Measurements from ENCODE around the gene DGCR2.

- TF ChIP-seq NANOG (IDR thresholded peaks at IDR 0.05; ENCODE audit: insufficient read depth, low read depth, low read length, poor library complexity, severe bottlenecking), result no peak
- TF ChIP-seq CHD2 (IDR thresholded peaks at IDR 0.05; ENCODE audit: low read length), result no peak
- TF ChIP-seq POLR2AphosphoS5 (IDR thresholded peaks at IDR 0.05; ENCODE audit: low read depth, low read length), result no peak
- no peak for TF ChIP-seq USF2 (IDR thresholded peaks at IDR 0.05; ENCODE audit: low read length)
- TF ChIP-seq CTCF (IDR thresholded peaks at IDR 0.05; ENCODE audit: control extremely low read depth in 1 of 3, insufficient read depth in 1 of 3, low read depth in 1 of 3, low read length in 3 of 3), result no peak
- TF ChIP-seq SAP30 (IDR thresholded peaks at IDR 0.05; ENCODE audit: insufficient read depth, insufficient replicate concordance, low read length), result no peak
- no peak for TF ChIP-seq SRF (IDR thresholded peaks at IDR 0.05; ENCODE audit: low read depth, low read length)
- TF ChIP-seq RXRA (IDR thresholded peaks at IDR 0.05; ENCODE audit: insufficient read depth, low read depth, low read length), result no peak
- TF ChIP-seq POLR2A (IDR thresholded peaks at IDR 0.05; ENCODE audit: control extremely low read depth in 1 of 2, low read depth in 2 of 2, low read length in 2 of 2), result no peak
- TF ChIP-seq MAX (IDR thresholded peaks at IDR 0.05), result no peak
- TF ChIP-seq BCL11A (IDR thresholded peaks at IDR 0.05; ENCODE audit: low read depth in 2 of 2, low read length in 2 of 2), result no peak
- TF ChIP-seq TCF12 (IDR thresholded peaks at IDR 0.05; ENCODE audit: low read depth, low read length), result no peak
Measured at GRCh38 chr22:19062139-19062942, 59.9 kb downstream of the DGCR2 start.

All from H1 (cell line).